Measurements from ENCODE around the gene FAM168A.
"Not testable (repeated sequence)": the region's sequence is repeated elsewhere in the genome, so short reads cannot be mapped to it uniquely, and the experiment has no call there.

FAM168A gene

DNA sequence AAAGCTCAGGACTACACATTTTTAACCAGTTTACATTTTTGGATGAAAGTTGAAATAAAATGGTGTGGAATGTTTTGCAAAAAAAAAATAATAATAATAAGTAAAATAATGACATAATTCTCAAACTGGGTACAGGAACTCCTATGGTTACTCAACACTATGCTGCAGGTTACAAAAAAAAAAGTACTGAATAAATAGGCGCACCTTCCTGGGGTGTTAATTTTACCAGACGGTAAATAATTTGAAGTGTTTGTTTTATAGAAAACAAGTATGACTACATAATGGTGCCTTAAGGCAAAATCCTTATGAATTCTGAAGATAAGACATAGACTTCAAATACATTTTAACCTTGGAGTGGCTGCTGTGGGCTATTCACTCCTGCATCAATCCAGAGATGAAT is 145.2 kb downstream of the FAM168A start:
- peaks cover 3% of the 10 kb centered on the region for H3K4me1 Mint-ChIP-seq (ENCODE audit: low read depth)

DNA sequence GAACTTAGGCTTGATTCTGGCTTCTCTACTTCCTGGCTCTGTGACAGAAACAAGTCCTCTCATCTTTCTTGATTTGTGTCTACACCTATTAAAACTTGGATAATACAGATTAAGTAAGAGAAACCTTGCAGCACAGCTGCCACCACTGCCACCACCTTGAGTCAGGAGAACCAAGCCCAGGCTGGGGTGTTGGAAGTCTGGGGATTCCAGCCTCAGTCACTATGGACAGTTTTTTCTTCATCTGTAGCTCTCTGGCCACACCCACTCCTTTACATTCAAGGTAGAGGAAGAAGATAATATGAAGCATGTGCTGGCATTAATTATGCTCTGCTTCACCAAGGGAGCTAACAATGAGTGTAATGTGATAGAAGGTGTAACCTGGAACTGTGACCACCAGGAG is 146.0 kb downstream of the FAM168A start:
- Mint-ChIP-seq H3K27ac (no peak overlapping the region), H3K36me3 (ENCODE audit: low read depth) (no peaks in the 10 kb centered on the region), H3K4me3 (no peak overlapping the region), H3K27me3 (ENCODE audit: low read depth) (no peaks in the 10 kb centered on the region), H3K4me1 (ENCODE audit: low read depth) (peaks cover 3% of the 10 kb centered on the region), H3K9me3 (no peaks in the 10 kb centered on the region)
- DNase-seq (ENCODE audit: low spot score), result no peak

More for the DNA sequence above, 145.2 kb downstream of the FAM168A start:
- Mint-ChIP-seq H3K27me3 (ENCODE audit: low read depth) (no peaks in the 10 kb centered on the region), H3K36me3 (ENCODE audit: low read depth) (no peaks in the 10 kb centered on the region), H3K9me3 (no peaks in the 10 kb centered on the region), H3K27ac (no peak overlapping the region), H3K4me3 (no peak overlapping the region)
- no peak for DNase-seq (ENCODE audit: low spot score)

DNA sequence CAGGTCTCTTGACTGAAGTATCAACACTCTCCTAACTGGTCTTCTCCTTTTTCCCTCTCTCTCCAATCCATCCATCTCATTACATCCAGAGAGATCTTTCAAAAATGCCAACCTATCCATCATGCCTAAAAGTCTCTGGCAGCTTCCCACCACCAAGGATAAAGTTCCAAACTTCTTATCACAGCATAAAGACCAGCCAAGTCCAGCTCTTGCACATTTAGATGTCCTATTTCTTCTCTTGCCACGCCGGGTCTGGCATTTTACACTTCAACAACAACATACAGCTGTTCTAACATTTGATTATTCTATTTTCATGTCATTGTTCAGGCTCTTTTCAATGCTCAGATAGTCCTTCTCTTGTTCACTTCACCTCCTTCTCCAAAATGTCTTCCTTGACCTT is 151.1 kb downstream of the FAM168A start:
- H3K27me3 Mint-ChIP-seq (ENCODE audit: low read depth), result no peaks in the 10 kb centered on the region
- H3K4me3 Mint-ChIP-seq, result no peak overlapping the region
- no peaks in the 10 kb centered on the region for H3K36me3 Mint-ChIP-seq (ENCODE audit: low read depth)
- H3K27ac Mint-ChIP-seq, result no peak overlapping the region
- no peak for DNase-seq (ENCODE audit: low spot score)
- peaks cover 5% of the 10 kb centered on the region for H3K4me1 Mint-ChIP-seq (ENCODE audit: low read depth)
- no peaks in the 10 kb centered on the region for H3K9me3 Mint-ChIP-seq

DNA sequence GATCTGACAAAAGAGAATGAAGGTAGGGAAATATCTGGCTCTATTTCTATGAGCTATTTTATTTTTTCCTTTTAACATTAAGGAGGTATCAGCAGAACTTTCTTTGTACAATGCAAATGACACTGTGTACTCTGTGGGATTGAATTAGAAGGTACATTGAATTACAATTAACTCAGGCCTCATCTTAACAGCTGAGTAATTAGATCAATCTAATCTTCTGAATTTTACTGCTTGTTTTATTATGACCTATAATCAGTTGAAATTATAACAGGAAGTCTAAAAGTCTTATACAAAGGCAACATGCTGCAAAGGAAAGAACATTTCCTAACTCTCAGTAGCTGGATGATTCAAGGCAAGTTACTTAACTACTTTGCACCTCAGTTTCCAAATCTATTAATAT is 151.9 kb downstream of the FAM168A start:
- Mint-ChIP-seq H3K9me3 (no peaks in the 10 kb centered on the region), H3K27ac (no peak overlapping the region)

GRCh38 chr11:73439002-73439843 is 158.7 kb downstream of the FAM168A start:
- DNase-seq (ENCODE audit: low spot score), result no peak
- no peaks in the 10 kb centered on the region for H3K36me3 Mint-ChIP-seq (ENCODE audit: low read depth)
- peaks cover 2% of the 10 kb centered on the region for H3K27me3 Mint-ChIP-seq (ENCODE audit: low read depth)
- H3K27ac Mint-ChIP-seq, result no peak overlapping the region
- peaks cover 3% of the 10 kb centered on the region for H3K4me1 Mint-ChIP-seq (ENCODE audit: low read depth)
- H3K9me3 Mint-ChIP-seq, result no peaks in the 10 kb centered on the region
- no peak overlapping the region for H3K4me3 Mint-ChIP-seq

More for the DNA sequence above, 151.9 kb downstream of the FAM168A start:
- Mint-ChIP-seq H3K36me3 (ENCODE audit: low read depth) (no peaks in the 10 kb centered on the region), H3K27me3 (ENCODE audit: low read depth) (no peaks in the 10 kb centered on the region), H3K4me3 (no peak overlapping the region), H3K4me1 (ENCODE audit: low read depth) (peaks cover 5% of the 10 kb centered on the region)
- DNase-seq (ENCODE audit: low spot score), result no peak

- not testable (repeated sequence) for H3K4me1 Mint-ChIP-seq (ENCODE audit: low read depth); H3K9me3 Mint-ChIP-seq; DNase-seq (ENCODE audit: low spot score)
Observed at GRCh38 chr11:73436859-73437258, 161.1 kb downstream of the FAM168A start.

DNA sequence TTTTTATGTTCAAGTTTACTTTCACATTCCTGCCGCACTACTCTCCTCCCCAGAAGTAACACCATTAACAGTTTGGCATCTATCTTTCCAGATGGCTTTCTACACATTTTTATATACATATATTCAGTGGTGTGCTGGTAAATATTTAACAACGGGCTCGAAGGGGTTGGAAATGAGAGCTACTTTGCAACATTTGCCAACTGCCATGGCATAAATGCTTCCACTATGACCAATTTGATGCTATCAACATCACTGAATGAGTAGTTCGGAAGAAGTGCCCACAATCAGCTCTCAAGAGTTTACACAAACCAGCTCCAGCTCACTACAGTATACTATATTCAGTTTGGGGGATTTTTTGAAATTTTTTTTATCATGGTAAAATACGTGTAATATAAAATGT is 166.5 kb downstream of the FAM168A start:
- no peak overlapping the region for H3K27ac Mint-ChIP-seq
- peak; percentile 26 for DNase-seq (ENCODE audit: low spot score)
- peaks cover 16% of the 10 kb centered on the region for H3K4me1 Mint-ChIP-seq (ENCODE audit: low read depth)
- H3K27me3 Mint-ChIP-seq (ENCODE audit: low read depth), result peaks cover 2% of the 10 kb centered on the region
- H3K9me3 Mint-ChIP-seq, result no peaks in the 10 kb centered on the region
- H3K36me3 Mint-ChIP-seq (ENCODE audit: low read depth), result peaks cover 5% of the 10 kb centered on the region
- no peak overlapping the region for H3K4me3 Mint-ChIP-seq

More at GRCh38 chr11:73436859-73437258, 161.1 kb downstream of the FAM168A start:
- not testable (repeated sequence) for H3K27ac Mint-ChIP-seq; H3K27me3 Mint-ChIP-seq (ENCODE audit: low read depth); H3K4me3 Mint-ChIP-seq; H3K36me3 Mint-ChIP-seq (ENCODE audit: low read depth)

- no peak overlapping the region for H3K4me3 Mint-ChIP-seq
- peaks cover 5% of the 10 kb centered on the region for H3K36me3 Mint-ChIP-seq (ENCODE audit: low read depth)
- H3K27ac Mint-ChIP-seq, result no peak overlapping the region
- DNase-seq (ENCODE audit: low spot score), result no peak
- H3K27me3 Mint-ChIP-seq (ENCODE audit: low read depth), result no peaks in the 10 kb centered on the region
- no peaks in the 10 kb centered on the region for H3K9me3 Mint-ChIP-seq
- peaks cover 14% of the 10 kb centered on the region for H3K4me1 Mint-ChIP-seq (ENCODE audit: low read depth)
Observed at GRCh38 chr11:73430326-73430725, 167.6 kb downstream of the FAM168A start.

- Mint-ChIP-seq H3K27ac (no peak overlapping the region), H3K4me1 (ENCODE audit: low read depth) (peaks cover 14% of the 10 kb centered on the region)
- no peak for DNase-seq (ENCODE audit: low spot score)
Observed at GRCh38 chr11:73429121-73429750, 168.7 kb downstream of the FAM168A start.

GRCh38 chr11:73428699-73429098 is 169.2 kb downstream of the FAM168A start:
- no peak overlapping the region for H3K27ac Mint-ChIP-seq
- no peak for DNase-seq (ENCODE audit: low spot score)
- peaks cover 14% of the 10 kb centered on the region for H3K4me1 Mint-ChIP-seq (ENCODE audit: low read depth)
- no peak overlapping the region for H3K4me3 Mint-ChIP-seq
- H3K36me3 Mint-ChIP-seq (ENCODE audit: low read depth), result peaks cover 5% of the 10 kb centered on the region
- no peaks in the 10 kb centered on the region for H3K27me3 Mint-ChIP-seq (ENCODE audit: low read depth)
- H3K9me3 Mint-ChIP-seq, result no peaks in the 10 kb centered on the region

More at GRCh38 chr11:73429121-73429750, 168.7 kb downstream of the FAM168A start:
- Mint-ChIP-seq H3K27me3 (ENCODE audit: low read depth) (no peaks in the 10 kb centered on the region), H3K4me3 (no peak overlapping the region), H3K36me3 (ENCODE audit: low read depth) (peaks cover 5% of the 10 kb centered on the region), H3K9me3 (no peaks in the 10 kb centered on the region)

DNA sequence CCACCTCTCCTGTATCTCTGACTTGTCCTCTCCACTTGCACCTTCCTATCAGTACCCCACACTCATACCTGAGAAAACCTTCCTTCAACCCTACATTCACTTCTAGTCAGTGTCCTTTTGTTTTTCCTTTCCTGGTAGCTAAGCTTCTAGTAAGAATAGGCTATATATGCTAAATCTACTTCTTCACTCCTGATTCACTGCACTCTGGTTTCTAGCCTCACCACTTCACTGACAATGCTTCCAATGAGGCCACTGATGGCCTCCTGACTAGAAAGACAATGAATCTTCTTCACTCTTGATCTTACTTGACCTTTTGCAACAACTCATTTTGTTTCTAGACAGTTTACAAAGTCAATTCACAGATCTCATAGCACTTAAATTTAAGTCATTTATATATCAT is 169.7 kb downstream of the FAM168A start:
- Mint-ChIP-seq H3K4me3 (no peak overlapping the region), H3K36me3 (ENCODE audit: low read depth) (peaks cover 5% of the 10 kb centered on the region), H3K4me1 (ENCODE audit: low read depth) (peaks cover 14% of the 10 kb centered on the region), H3K9me3 (no peaks in the 10 kb centered on the region), H3K27me3 (ENCODE audit: low read depth) (no peaks in the 10 kb centered on the region), H3K27ac (peak overlapping the region; percentile 0)
- no peak for DNase-seq (ENCODE audit: low spot score)

- Mint-ChIP-seq H3K4me3 (no peak overlapping the region), H3K27me3 (ENCODE audit: low read depth) (no peaks in the 10 kb centered on the region), H3K9me3 (no peaks in the 10 kb centered on the region), H3K36me3 (ENCODE audit: low read depth) (peaks cover 2% of the 10 kb centered on the region), H3K4me1 (ENCODE audit: low read depth) (peaks cover 12% of the 10 kb centered on the region), H3K27ac (no peak overlapping the region)
- DNase-seq (ENCODE audit: low spot score), result no peak
Observed at GRCh38 chr11:73426219-73426850, 171.6 kb downstream of the FAM168A start.

DNA sequence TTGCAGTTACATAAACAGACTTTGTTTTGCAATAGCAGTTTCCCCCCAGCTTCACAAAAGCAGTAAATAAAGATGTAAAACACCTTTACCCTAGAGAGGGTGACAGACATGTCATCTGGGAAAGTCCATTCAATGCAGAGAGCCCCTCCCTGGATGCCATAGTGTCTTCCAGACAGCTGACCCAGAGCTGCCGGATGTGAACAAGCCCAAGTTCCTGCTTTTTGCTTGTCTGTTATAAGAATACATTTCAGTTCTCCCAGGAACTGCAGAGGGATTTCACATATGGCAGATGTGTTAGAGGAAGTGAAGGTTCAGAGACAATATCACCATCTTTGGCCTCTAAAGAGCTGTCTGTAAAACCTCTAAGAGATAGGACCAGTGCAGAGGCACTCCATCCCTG is 172.8 kb downstream of the FAM168A start:
- no peak overlapping the region for H3K4me3 Mint-ChIP-seq
- no peak for DNase-seq (ENCODE audit: low spot score)
- H3K4me1 Mint-ChIP-seq (ENCODE audit: low read depth), result peaks cover 11% of the 10 kb centered on the region
- H3K27me3 Mint-ChIP-seq (ENCODE audit: low read depth), result no peaks in the 10 kb centered on the region
- H3K9me3 Mint-ChIP-seq, result no peaks in the 10 kb centered on the region
- no peak overlapping the region for H3K27ac Mint-ChIP-seq
- peaks cover 2% of the 10 kb centered on the region for H3K36me3 Mint-ChIP-seq (ENCODE audit: low read depth)

GRCh38 chr11:73423506-73423905 is 174.4 kb downstream of the FAM168A start:
- Mint-ChIP-seq H3K27me3 (ENCODE audit: low read depth) (no peaks in the 10 kb centered on the region), H3K4me1 (ENCODE audit: low read depth) (peaks cover 7% of the 10 kb centered on the region), H3K27ac (no peak overlapping the region)

More at GRCh38 chr11:73423506-73423905, 174.4 kb downstream of the FAM168A start:
- H3K4me3 Mint-ChIP-seq, result no peak overlapping the region
- DNase-seq (ENCODE audit: low spot score), result no peak
- H3K9me3 Mint-ChIP-seq, result no peaks in the 10 kb centered on the region
- H3K36me3 Mint-ChIP-seq (ENCODE audit: low read depth), result peaks cover 1% of the 10 kb centered on the region
